Keratinocyte (primary cell): ENCODE measurements around the gene CAMSAP1. TPM values are rescaled to one million over a fixed set of nuclear protein-coding genes. Genes with fewer than 3 reads are reported as not detected.
A peak's percentile ranks its signal among the peaks of the same experiment; 100 is the strongest.

Source experiments
- DNase-seq: peaks from one replicate; pipeline ENCODE4 v3.0.0-alpha.2; 2011; ENCODE audit warnings: low read depth, missing footprints, low spot score
- FAIRE-seq: peaks from 2 replicates; lab custom pipeline; 2011; peaks lifted over from hg19 to GRCh38; lab: Jason Lieb, UNC
- H2AFZ ChIP-seq: 2 replicates; pipeline ENCODE4 v1.6.0; 2012; ENCODE audit warnings: low read length, control low read depth, inconsistent platforms; ENCODE audit not compliant: control insufficient read depth
- H3K27ac ChIP-seq: 2 replicates; pipeline ENCODE4 v1.5.1; 2011; ENCODE audit warnings: low read length; ENCODE audit not compliant: control insufficient read depth, insufficient read depth
- H3K27me3 ChIP-seq: 3 replicates; pipeline ENCODE4 v1.6.0; 2011; ENCODE audit warnings: low read length; ENCODE audit not compliant: control insufficient read depth, insufficient read depth; ENCODE audit errors: extremely low read depth
- H3K36me3 ChIP-seq, 2 experiments: 2 replicates in 1 of 2; 3 replicates in 1 of 2; pipeline ENCODE4 v1.5.1; 2011; ENCODE audit warnings: low read length in 2 of 2, mild to moderate bottlenecking in 1 of 2; ENCODE audit not compliant: control insufficient read depth in 2 of 2, insufficient read depth in 2 of 2; ENCODE audit errors: extremely low read depth in 1 of 2
- H3K4me1 ChIP-seq: 3 replicates; pipeline ENCODE4 v1.5.1; 2011; ENCODE audit warnings: low read length; ENCODE audit not compliant: control insufficient read depth, insufficient read depth; ENCODE audit errors: extremely low read depth
- H3K4me2 ChIP-seq: 3 replicates; pipeline ENCODE4 v1.6.0; 2011; ENCODE audit warnings: low read depth, low read length; ENCODE audit not compliant: control insufficient read depth, insufficient read depth; ENCODE audit errors: extremely low read depth
- H3K4me3 ChIP-seq, 3 experiments: fragments of 200-600 bp in 1 of 3; sonication (generic) in 1 of 3; 2 replicates in 2 of 3; 3 replicates in 1 of 3; pipeline ENCODE4 v1.5.1; 2011 to 2016; ENCODE audit warnings: low read length in 3 of 3, mild to moderate bottlenecking in 3 of 3, control low read depth in 2 of 3, inconsistent platforms in 1 of 3, low read depth in 1 of 3, mixed read lengths in 1 of 3, mixed run types in 1 of 3, moderate library complexity in 1 of 3; ENCODE audit not compliant: control insufficient read depth in 2 of 3, insufficient read depth in 2 of 3; ENCODE audit errors: extremely low read depth in 1 of 3
- H3K79me2 ChIP-seq: 2 replicates; pipeline ENCODE4 v1.6.0; 2012; ENCODE audit warnings: low read length; ENCODE audit not compliant: control insufficient read depth, insufficient read depth
- H3K9ac ChIP-seq: 3 replicates; pipeline ENCODE4 v1.6.0; 2011; ENCODE audit warnings: low read length; ENCODE audit not compliant: control insufficient read depth, insufficient read depth; ENCODE audit errors: extremely low read depth
- H3K9me1 ChIP-seq: 3 replicates; pipeline ENCODE4 v1.6.0; 2011; ENCODE audit warnings: low read length; ENCODE audit not compliant: control insufficient read depth, insufficient read depth; ENCODE audit errors: extremely low read depth
- H3K9me3 ChIP-seq: 2 replicates; pipeline ENCODE4 v1.5.1; 2012; ENCODE audit warnings: low read depth, low read length; ENCODE audit not compliant: control insufficient read depth
- H4K20me1 ChIP-seq: 3 replicates; pipeline ENCODE4 v1.6.0; 2011; ENCODE audit warnings: low read length; ENCODE audit not compliant: control insufficient read depth, insufficient read depth; ENCODE audit errors: extremely low read depth
- CTCF ChIP-seq, 3 experiments: IDR thresholded peaks in 1 of 3; conservative IDR thresholded peaks in 1 of 3; optimal IDR thresholded peaks in 1 of 3; 2 replicates in 2 of 3; 3 replicates in 1 of 3; pipeline versions ENCODE3 to v1.5.1; 2011; ENCODE audit warnings: low read length in 3 of 3, mild to moderate bottlenecking in 3 of 3, moderate library complexity in 2 of 3, control low read depth in 1 of 3, inconsistent platforms in 1 of 3; ENCODE audit not compliant: insufficient read depth in 2 of 3; ENCODE audit errors: extremely low read depth in 1 of 3
- EZH2 ChIP-seq: IDR thresholded peaks from one replicate; pipeline ENCODE4 v1.6.1; 2012; ENCODE audit warnings: inconsistent platforms, mild to moderate bottlenecking, low read length, moderate library complexity
- dilution Hi-C: fragments of 300-500 bp; cut with MboI; formaldehyde crosslinking; loops from one replicate; pipeline ENCODE4 v1.7.0; 2020; ENCODE audit warnings: low sequenced_read_pairs; ENCODE audit not compliant: extremely low pct_ligation_motif_present
- polyA plus RNA-seq, 5 experiments: library from polyadenylated mRNA; depleted of rRNA in 3 of 5; stranded (reverse) in 3 of 5; stranded (forward) in 1 of 5; unstranded in 1 of 5; fragments of >200 nt; gene quantifications; 1 replicate in 1 of 5; 2 replicates in 3 of 5; 3 replicates in 1 of 5; pipeline versions ENCODE4 v1.2.1 to v1.2.3, GENCODE V29; 2011 to 2012; ENCODE audit warnings: missing spikeins in 2 of 5, low read depth in 1 of 5, low replicate concordance in 1 of 5

CAMSAP1 gene
- polyA plus RNA-seq, 1 donor (not counting 4 experiments of a cell fraction or from before 2014, with no cell fraction given): 8.3 TPM

- peaks cover 2% of the 10 kb centered on the region for H3K9me1 ChIP-seq
- peak overlapping the region; percentile 0 for H3K9ac ChIP-seq
- H3K79me2 ChIP-seq: peaks cover 69% of the 10 kb centered on the region
- FAIRE-seq: no peak
- peaks cover 38% of the 10 kb centered on the region for H3K4me1 ChIP-seq
- H2AFZ ChIP-seq: no peak overlapping the region
- no peak for TF ChIP-seq EZH2
- dilution Hi-C loops: no loop called here
- no peak for DNase-seq
- H3K36me3 ChIP-seq: peaks cover 0 to 9% of the 10 kb centered on the region in 2 experiments
- H3K27ac ChIP-seq: peak overlapping the region; percentile 36
- peak overlapping the region; percentile 63 for H3K4me2 ChIP-seq
- no peak overlapping the region for H3K4me3 ChIP-seq
- H3K9me3 ChIP-seq: no peaks in the 10 kb centered on the region
- no peaks in the 10 kb centered on the region for H3K27me3 ChIP-seq
- H4K20me1 ChIP-seq: no peaks in the 10 kb centered on the region
These were observed 4.5 kb downstream of the CAMSAP1 start for GRCh38 chr9:135902655-135903357.

GRCh38 chr9:135901826-135902225 is 5.5 kb downstream of the CAMSAP1 start:
- TF ChIP-seq EZH2 (no peak), CTCF (optimal IDR thresholded peaks at IDR 0.05 in 1 of 3, IDR thresholded peaks at IDR 0.05 in 1 of 3, conservative IDR thresholded peaks at IDR 0.05 in 1 of 3; ENCODE audit: extremely low read depth in 1 of 3, insufficient read depth in 2 of 3, low read length in 3 of 3) (no peak)
- no peak overlapping the region for H3K4me3 ChIP-seq

More at GRCh38 chr9:135901826-135902225, 5.5 kb downstream of the CAMSAP1 start:
- Histone ChIP-seq H3K79me2 (peaks cover 79% of the 10 kb centered on the region), H3K4me1 (peaks cover 38% of the 10 kb centered on the region), H4K20me1 (no peaks in the 10 kb centered on the region), H3K9ac (no peak overlapping the region), H3K36me3 (peaks cover 0 to 9% of the 10 kb centered on the region in 2 experiments), H3K27me3 (no peaks in the 10 kb centered on the region), H2AFZ (no peak overlapping the region), H3K27ac (no peak overlapping the region), H3K4me2 (no peak overlapping the region), H3K9me3 (no peaks in the 10 kb centered on the region), H3K9me1 (peaks cover 2% of the 10 kb centered on the region)
- dilution Hi-C loops: no loop called here
- FAIRE-seq (no peak), DNase-seq (no peak)
